Measurements from ENCODE around the gene CTNND2. TPM values are rescaled to one million over a fixed set of nuclear protein-coding genes. Genes with fewer than 3 reads are reported as not detected.

The CTNND2 gene
- polyA plus RNA-seq, 1 of the 3 experiments (the other 2 are of a cell fraction): not detected

- WGBS (ENCODE audit: low lambda C conversion rate): 9% methylated on average over 2 of the region's 2 CpGs
- POLR2A ChIA-PET: no interaction called here
- no peak for DNase-seq
- no peaks in the 10 kb centered on the region for H3K79me2 ChIP-seq (ENCODE audit: insufficient read depth)
- H2AFZ ChIP-seq (ENCODE audit: low read depth): no peak overlapping the region
- H3K4me3 ChIP-seq (ENCODE audit: low read depth in 2 of 2, low read length in 1 of 2): no peak overlapping the region
- CTCF ChIA-PET: interaction anchor here (0.7 to 2.0 kb wide), 12 partner anchors 12 to 757 kb away, joined by 3 to 13 read pairs (median 3); no protein-coding TSS in a partner anchor
- H3K4me2 ChIP-seq: no peak overlapping the region
- H3K4me1 ChIP-seq (ENCODE audit: control insufficient read depth in 1 of 2, insufficient read depth in 2 of 2, low read depth in 1 of 2, low read length in 1 of 2): no peaks in the 10 kb centered on the region
- peaks cover 12% of the 10 kb centered on the region; the same call in 1 of the 2 replicates for H3K27me3 ChIP-seq (ENCODE audit: insufficient read depth)
- no peak overlapping the region for H3K9ac ChIP-seq
- no peaks in the 10 kb centered on the region for H3K36me3 ChIP-seq (replicated peaks in 1 of 2; ENCODE audit: control insufficient read depth in 1 of 2, insufficient read depth in 2 of 2, low read length in 1 of 2)
- H3F3A ChIP-seq (replicated peaks; ENCODE audit: insufficient read depth): no peaks in the 10 kb centered on the region
- TF ChIP-seq FOXM1 (IDR thresholded peaks at IDR 0.05; ENCODE audit: low read depth): no peak
- TF ChIP-seq MXI1 (IDR thresholded peaks at IDR 0.05; ENCODE audit: low read depth, low read length): no peak
- no peak for TF ChIP-seq GABPA (IDR thresholded peaks at IDR 0.05; ENCODE audit: low read depth)
- TF ChIP-seq REST (IDR thresholded peaks at IDR 0.05; ENCODE audit: low read depth, low read length): no peak
- TF ChIP-seq EP300 (IDR thresholded peaks at IDR 0.05; ENCODE audit: borderline replicate concordance in 1 of 2, low read depth in 1 of 2, low read length in 1 of 2): no peak
- no peak for TF ChIP-seq MAX (IDR thresholded peaks at IDR 0.05; ENCODE audit: low read depth)
- TF ChIP-seq TCF12 (IDR thresholded peaks at IDR 0.05): no peak
- no peak for TF ChIP-seq PBX3 (IDR thresholded peaks at IDR 0.05)
- no peak for TF ChIP-seq RCOR1 (IDR thresholded peaks at IDR 0.05; ENCODE audit: low read length)
- TF ChIP-seq RFX5 (IDR thresholded peaks at IDR 0.05; ENCODE audit: low read length): no peak
- H3K9me3 ChIP-seq: no peaks in the 10 kb centered on the region
- no peaks in the 10 kb centered on the region for H4K20me1 ChIP-seq (ENCODE audit: insufficient read depth)
- H3K27ac ChIP-seq (ENCODE audit: low read depth in 2 of 2, low read length in 1 of 2): no peak overlapping the region
- no peaks in the 10 kb centered on the region for H3K9me2 ChIP-seq
Observed at GRCh38 chr5:11266331-11266730, 637.9 kb downstream of the CTNND2 start.

- Histone ChIP-seq H3K36me3 (replicated peaks in 1 of 2; ENCODE audit: control insufficient read depth in 1 of 2, insufficient read depth in 2 of 2, low read length in 1 of 2) (no peaks in the 10 kb centered on the region), H2AFZ (ENCODE audit: low read depth) (no peak overlapping the region), H3K9me3 (no peaks in the 10 kb centered on the region), H4K20me1 (ENCODE audit: insufficient read depth) (no peaks in the 10 kb centered on the region), H3K4me2 (no peak overlapping the region), H3F3A (replicated peaks; ENCODE audit: insufficient read depth) (no peaks in the 10 kb centered on the region), H3K79me2 (ENCODE audit: insufficient read depth) (no peaks in the 10 kb centered on the region), H3K4me1 (ENCODE audit: control insufficient read depth in 1 of 2, insufficient read depth in 2 of 2, low read depth in 1 of 2, low read length in 1 of 2) (no peaks in the 10 kb centered on the region), H3K27me3 (ENCODE audit: insufficient read depth) (no peaks in the 10 kb centered on the region), H3K4me3 (ENCODE audit: low read depth in 2 of 2, low read length in 1 of 2) (no peak overlapping the region), H3K27ac (ENCODE audit: low read depth in 2 of 2, low read length in 1 of 2) (no peak overlapping the region), H3K9me2 (no peaks in the 10 kb centered on the region), H3K9ac (no peak overlapping the region)
- no peak for TF ChIP-seq RCOR1 (IDR thresholded peaks at IDR 0.05; ENCODE audit: low read length)
- TF ChIP-seq NRF1 (IDR thresholded peaks at IDR 0.05; ENCODE audit: low read depth, low read length): no peak
- TF ChIP-seq SIN3A (IDR thresholded peaks at IDR 0.05; ENCODE audit: borderline replicate concordance, low read depth, low read length): no peak
- no peak for TF ChIP-seq RFX5 (IDR thresholded peaks at IDR 0.05; ENCODE audit: low read length)
- TF ChIP-seq YY1 (IDR thresholded peaks at IDR 0.05; ENCODE audit: low read depth): no peak
- TF ChIP-seq FOXM1 (IDR thresholded peaks at IDR 0.05; ENCODE audit: low read depth): no peak
- POLR2A ChIA-PET: no interaction called here
- WGBS (ENCODE audit: low lambda C conversion rate): 4% methylated on average over 6 of the region's 6 CpGs
- DNase-seq: no peak
- CTCF ChIA-PET: no interaction called here
Observed at GRCh38 chr5:11261241-11261640, 643.0 kb downstream of the CTNND2 start.

Data from SK-N-SH (cell line).